DOHH2 (cell line): Measurements from ENCODE around the gene COL4A1.

Experiments
- EZH2phosphoT487 ChIP-seq: fragments of 200-600 bp; sonication (generic); IDR thresholded peaks from 2 replicates; pipeline ENCODE4 v1.6.1; 2017; ENCODE audit warnings: borderline replicate concordance, mild to moderate bottlenecking, antibody characterized with exemption, low read length, moderate library complexity, mixed read lengths
- TF ChIP-seq, protein P1 (sequence below): fragments of 200-600 bp; sonication (generic); IDR thresholded peaks from one replicate; pipeline ENCODE4 v1.5.1; 2014; ENCODE audit warnings: antibody characterized with exemption, mild to moderate bottlenecking, low read depth, low read length; ENCODE audit not compliant: poor library complexity, severe bottlenecking

GRCh38 chr13:110272227-110272626, 34.7 kb downstream of the COL4A1 start:
- TF ChIP-seq, protein P1, sequence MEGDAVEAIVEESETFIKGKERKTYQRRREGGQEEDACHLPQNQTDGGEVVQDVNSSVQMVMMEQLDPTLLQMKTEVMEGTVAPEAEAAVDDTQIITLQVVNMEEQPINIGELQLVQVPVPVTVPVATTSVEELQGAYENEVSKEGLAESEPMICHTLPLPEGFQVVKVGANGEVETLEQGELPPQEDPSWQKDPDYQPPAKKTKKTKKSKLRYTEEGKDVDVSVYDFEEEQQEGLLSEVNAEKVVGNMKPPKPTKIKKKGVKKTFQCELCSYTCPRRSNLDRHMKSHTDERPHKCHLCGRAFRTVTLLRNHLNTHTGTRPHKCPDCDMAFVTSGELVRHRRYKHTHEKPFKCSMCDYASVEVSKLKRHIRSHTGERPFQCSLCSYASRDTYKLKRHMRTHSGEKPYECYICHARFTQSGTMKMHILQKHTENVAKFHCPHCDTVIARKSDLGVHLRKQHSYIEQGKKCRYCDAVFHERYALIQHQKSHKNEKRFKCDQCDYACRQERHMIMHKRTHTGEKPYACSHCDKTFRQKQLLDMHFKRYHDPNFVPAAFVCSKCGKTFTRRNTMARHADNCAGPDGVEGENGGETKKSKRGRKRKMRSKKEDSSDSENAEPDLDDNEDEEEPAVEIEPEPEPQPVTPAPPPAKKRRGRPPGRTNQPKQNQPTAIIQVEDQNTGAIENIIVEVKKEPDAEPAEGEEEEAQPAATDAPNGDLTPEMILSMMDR = no peak
- TF ChIP-seq EZH2phosphoT487 = no peak
